Stimulated activated CD4-positive, alpha-beta T cell treated with anti-CD3 and anti-CD28 coated beads, Interleukin-1b, Interleukin-23, amount 100 ng/mL, for 4 hours (primary cell): Measurements from ENCODE around the gene B9D1.

Experiments used
- DNase-seq, 2 donors: peaks; one replicate each; pipeline ENCODE4 v3.0.0-alpha.2; 2020; ENCODE audit warnings: low read depth in 2 of 2

B9D1 gene

DNA sequence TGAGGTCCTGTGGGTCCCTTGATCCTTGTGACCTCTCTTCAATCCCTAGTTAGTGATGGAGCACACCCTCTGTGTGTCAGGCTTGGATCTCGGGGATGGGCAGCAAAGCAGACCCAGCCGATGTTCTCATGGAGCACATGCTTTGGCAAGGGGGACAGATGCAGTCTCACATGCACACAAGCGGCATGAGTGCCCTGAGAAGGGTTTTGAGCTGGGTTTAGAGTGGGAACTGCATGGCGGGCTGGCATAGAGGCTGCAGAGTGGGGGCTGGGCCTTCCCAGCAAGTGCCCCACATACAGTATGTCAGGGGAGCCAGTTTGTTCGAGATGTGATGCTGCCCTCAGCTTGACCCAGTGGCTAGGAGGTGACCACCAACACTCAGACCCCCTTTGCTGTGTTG is 41.6 kb downstream of the B9D1 start:
- no peak for DNase-seq

- no peak for DNase-seq
Observed at GRCh38 chr17:19319771-19320505, 42.6 kb downstream of the B9D1 start.

GRCh38 chr17:19318611-19319010 is 43.9 kb downstream of the B9D1 start:
- DNase-seq = no peak

DNA sequence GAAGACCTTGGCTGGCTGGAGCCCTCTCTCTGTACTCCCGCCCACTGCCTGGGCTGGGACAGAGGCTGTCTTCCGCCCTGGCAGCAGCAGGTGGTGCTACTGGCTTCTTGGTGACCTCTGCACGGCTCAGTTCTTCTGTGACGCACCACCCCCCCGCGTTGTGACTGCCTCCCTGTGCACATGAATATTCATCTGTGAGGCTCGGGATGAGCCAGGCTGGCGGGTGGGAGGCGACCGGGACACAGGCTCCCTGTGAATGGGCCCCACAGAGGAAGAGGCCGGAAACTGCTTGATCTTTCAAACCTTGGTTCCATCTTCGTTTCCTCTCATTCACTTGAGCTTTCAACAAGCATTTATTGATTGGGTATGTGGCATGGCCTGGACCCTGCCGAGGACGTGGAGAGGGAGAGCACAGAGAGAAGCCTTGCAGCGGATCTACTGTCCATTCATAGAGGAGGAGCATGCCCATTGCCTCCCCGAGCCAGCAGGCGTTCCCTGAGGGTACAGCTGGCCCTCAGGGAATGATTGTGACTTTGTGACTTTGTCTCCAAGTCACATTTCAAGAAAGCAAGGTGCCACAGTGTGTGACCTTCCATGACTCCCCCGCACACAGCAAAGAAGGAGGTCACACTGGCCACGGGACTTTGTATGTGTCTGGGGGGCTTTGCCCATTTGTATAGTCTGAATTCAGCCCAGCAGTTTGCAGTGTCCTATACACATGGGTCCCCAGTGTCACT is 45.0 kb downstream of the B9D1 start:
- no peak for DNase-seq

DNA sequence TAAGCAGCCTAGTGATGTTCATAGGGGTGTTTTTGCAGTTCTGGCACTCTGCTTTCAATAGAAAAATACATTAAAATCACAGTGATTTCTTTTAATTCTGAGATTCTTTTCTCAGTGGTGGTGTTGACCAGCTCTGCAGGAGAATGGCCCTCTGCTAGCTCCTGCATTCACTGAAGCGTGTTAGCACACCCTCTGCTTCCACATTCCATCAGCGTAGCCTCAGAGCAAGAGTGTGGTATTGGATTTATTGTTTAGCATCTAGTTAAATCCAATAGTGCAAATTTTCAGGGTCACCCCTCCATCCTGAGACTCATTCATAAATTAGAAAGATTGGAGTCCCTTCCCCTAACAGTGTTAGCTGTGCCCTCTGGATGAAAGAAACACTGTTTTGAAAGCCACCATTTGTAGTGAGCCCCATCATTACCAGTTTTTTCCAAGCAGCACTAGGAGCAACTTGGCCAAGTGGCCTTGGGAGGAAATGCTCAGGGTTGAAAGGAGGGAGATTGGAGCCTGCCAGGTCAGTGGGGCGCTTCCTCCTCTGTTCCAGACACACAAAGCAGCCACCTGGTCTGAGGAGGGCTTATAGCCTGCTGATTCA is 45.7 kb downstream of the B9D1 start:
- no peak for DNase-seq

DNA sequence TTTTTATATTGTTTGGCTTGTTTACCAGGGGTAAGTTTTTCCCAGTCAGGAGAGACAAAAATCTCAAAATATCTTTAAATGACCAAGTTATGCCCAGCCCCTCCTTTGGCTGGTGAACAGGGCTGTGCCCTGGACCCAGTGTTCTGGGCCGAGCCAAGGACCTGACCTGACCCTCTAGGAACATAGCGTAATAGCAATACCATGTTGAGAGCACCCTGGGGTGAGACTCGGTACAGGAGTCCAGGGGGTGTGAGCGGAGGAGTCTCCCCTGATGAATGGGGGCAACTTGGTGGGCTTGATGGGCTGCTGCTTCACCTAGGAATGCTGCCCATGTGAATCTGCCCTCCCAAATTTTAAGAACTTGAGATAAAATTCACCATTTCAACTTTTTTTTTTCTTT is 47.4 kb downstream of the B9D1 start:
- DNase-seq = no peak

GRCh38 chr17:19313746-19314651 is 48.5 kb downstream of the B9D1 start:
- no peak for DNase-seq

DNA sequence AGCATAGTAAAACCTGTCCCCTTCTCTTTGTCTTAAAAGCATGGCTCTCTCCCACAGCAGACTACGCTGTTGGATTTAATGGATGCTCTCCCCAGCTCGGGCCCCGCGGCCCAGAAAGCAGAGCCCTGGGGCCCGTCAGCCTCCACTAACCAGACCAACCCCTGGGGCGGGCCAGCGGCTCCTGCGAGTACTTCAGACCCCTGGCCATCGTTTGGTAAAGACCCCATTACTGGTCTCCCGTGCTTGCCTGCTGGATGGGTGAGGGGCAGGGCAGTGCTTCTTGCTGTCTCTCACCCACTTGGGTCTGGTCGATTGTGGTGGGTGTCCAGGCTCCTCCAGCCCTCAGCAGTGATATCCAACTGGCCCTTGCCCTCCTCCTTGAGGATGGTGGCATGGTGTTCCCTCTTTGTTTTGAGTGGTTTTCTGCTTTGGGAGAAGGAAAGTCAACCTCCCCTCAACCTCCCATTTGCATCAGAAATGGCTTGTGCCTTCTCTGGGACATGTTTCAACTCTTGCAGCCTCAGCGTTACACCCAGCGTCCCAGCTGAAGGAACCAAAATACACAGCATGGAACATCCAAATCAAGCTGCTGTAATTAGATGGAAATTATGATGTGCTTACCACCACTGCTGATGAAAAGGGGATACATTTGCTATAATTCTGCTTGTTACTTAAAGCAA is 49.3 kb downstream of the B9D1 start:
- DNase-seq = no peak

DNA sequence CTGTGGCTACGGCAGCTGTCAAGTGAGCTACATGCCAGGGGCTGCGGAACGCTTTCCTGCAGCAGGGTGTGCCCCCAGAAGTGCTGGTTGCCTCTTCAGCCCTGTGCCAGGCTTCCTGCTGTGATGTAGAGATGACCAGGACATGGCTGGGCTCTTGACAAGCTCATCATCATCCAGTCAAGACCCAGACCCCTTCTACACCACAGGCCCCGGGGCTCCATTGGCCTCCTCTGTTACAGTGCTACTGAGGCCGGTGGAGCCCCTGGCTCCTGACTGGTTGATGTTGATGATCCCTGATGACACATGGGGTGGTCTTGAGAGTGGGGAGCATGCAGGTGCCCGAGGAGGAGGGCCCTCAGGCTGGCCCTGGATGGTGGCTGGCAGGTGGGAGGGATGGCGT is 50.1 kb downstream of the B9D1 start:
- no peak for DNase-seq

DNA sequence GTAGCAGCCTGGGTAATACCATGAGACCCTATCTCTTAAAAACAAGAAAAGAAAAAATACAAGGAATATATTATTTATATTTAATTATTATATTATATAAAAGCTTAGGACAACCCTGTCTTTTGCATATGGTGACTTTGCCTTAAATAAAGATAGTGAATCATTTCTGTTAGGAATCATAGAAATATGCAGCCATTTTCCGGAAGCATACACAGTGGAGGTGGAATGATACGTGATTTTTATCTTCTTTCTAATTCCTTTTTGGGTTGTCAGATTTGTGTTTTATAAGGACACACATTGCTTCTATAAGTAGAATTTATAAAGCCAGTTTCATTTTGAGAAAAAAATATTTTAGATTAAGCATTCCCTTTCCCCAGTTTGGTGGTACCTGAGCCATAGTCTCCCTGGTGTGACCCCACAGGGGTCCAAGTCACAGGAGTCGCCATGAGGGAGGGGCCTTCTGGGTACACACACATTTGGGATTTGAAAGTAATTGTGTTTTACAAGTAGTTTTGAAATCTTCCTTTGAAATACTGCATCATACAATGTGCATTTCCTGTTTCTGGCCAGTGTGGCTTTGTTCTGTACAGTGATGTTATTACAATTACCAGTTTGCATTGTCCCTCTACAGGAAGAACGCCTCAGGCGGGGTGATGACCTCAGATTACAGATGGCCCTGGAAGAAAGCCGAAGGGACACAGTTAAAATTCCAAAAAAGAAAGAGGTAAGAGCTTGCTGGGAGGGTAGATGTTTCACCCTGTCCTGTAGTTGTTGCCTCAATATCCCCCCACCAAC is 50.9 kb downstream of the B9D1 start:
- DNase-seq = no peak

- no peak for DNase-seq
Observed at GRCh38 chr17:19311016-19311415, 51.5 kb downstream of the B9D1 start.

DNA sequence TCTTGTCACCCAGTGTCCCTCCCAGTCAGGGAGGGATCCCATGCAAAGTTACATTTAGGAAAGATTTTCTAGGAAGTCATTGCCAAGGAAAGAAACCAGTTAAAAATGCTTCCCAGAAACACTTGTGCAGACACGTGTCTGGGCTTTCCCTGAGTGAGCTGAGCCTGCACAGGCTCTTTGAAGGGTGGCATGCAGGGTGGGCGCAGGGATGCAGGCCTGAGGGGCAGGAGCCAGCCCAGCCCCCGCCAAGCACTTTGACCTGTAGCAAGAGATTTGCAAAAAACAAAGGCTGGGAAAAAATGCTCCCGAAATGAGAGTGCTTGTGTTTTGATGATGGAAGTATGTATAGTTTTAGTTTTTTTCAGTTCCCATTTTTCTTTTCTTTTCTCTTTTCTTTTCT is 52.4 kb downstream of the B9D1 start:
- no peak for DNase-seq

GRCh38 chr17:19309701-19310100 is 52.8 kb downstream of the B9D1 start:
- no peak for DNase-seq

DNA sequence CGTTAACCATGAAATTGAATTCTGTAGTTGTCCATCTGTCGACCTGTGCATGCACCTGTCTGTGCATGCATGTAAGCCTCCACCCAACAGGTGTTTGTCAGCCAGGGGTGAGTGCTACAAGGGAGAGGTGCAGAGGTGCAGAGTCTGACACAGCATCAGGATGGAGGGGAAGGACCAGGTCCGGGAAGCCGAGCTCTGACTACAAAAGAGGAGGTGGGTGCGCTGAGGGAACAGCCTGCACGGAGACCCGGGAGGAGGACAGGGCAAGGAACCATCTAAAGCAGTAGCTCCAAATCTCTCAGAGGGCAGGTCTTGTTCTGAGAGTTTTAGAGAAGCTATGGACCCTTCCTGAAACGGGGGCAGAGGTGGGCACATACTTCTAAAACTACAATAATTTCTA is 54.1 kb downstream of the B9D1 start:
- no peak for DNase-seq

DNA sequence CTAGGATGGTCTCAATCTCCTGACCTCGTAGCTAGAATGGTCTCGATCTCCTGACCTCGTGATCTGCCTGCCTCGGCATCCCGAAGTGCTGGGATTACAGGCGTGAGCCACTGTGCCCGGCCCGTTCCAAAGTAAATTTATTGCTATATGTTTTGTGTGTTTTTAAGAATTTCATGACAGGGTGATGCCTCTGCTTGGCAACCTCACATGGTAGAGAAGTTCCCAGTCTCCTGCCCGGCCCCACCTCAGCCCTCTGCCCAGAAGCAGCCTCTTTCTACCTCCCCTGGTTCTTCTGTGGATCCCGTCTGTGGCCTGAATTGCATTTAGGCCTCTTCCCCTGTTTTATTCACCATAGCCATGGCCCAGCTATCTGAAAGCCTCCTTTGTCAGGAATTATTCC is 55.0 kb downstream of the B9D1 start:
- no peak for DNase-seq

GRCh38 chr17:19306160-19307111 is 56.1 kb downstream of the B9D1 start:
- DNase-seq = peak in 1 of 2 donors; percentile 3

DNA sequence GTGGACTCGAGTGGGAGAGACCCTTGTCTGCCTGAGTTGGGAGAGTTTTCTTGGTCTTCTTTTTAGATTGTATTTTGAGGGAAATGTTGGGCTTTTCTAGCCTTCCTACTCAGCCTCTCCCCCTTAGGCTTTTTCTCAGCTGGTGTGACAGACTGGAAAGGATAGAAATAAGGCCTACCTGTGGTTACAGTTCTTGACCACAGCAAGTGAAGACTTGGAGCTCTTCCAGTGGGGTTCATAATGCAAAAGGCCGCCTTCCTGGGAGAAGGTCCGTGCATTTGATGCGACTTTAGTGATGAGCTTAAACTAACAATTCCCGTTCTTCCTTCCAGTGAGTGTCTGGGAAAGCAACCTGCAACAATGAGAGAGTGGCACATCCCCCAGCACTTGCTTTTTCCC is 56.8 kb downstream of the B9D1 start:
- no peak for DNase-seq

- no peak for DNase-seq
Observed at GRCh38 chr17:19305256-19305655, 57.3 kb downstream of the B9D1 start.

DNA sequence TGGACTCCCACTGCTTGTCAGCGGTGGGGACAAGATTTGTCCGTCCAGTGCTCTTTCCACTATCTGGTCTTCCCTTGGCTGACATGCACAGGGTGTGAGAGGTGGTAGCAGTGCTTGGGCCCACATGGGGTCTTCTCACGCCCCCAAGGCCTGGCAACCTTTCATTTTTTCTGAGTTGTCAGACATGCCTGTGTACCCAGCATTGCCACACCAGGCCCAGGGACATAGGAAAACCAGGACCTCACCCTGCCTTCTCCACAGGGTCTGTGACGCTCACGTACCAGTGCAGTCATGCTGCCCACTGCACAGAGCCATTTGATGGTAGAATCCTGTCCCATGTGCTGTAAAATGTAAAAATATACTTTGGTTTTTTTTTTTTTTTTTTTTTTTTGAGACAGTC is 57.8 kb downstream of the B9D1 start:
- no peak for DNase-seq

DNA sequence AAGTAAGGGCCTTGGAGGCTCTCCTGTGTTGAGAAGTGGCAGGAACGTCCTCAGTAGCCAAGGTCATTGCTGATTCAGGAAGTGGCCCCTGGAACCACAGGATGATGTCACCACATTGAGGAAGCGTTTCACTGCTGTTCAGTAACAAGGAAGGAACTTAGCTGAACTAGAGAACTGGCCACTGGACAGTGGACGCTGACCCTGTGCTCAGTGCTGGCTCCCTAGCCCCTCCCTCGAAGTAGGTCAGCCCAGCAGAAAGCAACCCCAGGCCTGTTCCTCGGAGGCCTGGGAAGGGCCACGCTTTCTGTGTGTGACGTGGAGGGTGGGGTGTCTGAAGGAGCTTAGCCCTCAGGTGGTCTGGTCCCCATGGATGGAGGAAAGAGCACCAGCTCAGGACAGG is 58.3 kb downstream of the B9D1 start:
- no peak for DNase-seq
